Measurements from ENCODE around the gene STAG1.
"Not testable (repeated sequence)": the region's sequence is repeated elsewhere in the genome, so short reads cannot be mapped to it uniquely, and the experiment has no call there.

The STAG1 gene

GRCh38 chr3:136586580-136586979 lies 165.6 kb downstream of the STAG1 start:
- peak; percentile 16 for DNase-seq (ENCODE audit: low spot score)

- peak; percentile 19 for DNase-seq (ENCODE audit: low spot score)
These were observed 167.4 kb downstream of the STAG1 start for GRCh38 chr3:136584728-136585127.

- DNase-seq (ENCODE audit: low spot score), result no peak
These were observed 168.4 kb downstream of the STAG1 start for GRCh38 chr3:136583823-136584222.

- no peak for DNase-seq (ENCODE audit: low spot score)
These were observed 174.4 kb downstream of the STAG1 start for GRCh38 chr3:136577791-136578190.

GRCh38 chr3:136576279-136577009 lies 175.7 kb downstream of the STAG1 start:
- DNase-seq (ENCODE audit: low spot score), result no peak

GRCh38 chr3:136567599-136568188 lies 184.5 kb downstream of the STAG1 start:
- no peak for DNase-seq (ENCODE audit: low spot score)

- DNase-seq (ENCODE audit: low spot score), result not testable (repeated sequence)
These were observed 187.2 kb downstream of the STAG1 start for GRCh38 chr3:136564962-136565361.

GRCh38 chr3:136562026-136562425 lies 190.2 kb downstream of the STAG1 start:
- no peak for DNase-seq (ENCODE audit: low spot score)

GRCh38 chr3:136559896-136560295 lies 192.3 kb downstream of the STAG1 start:
- peak; percentile 55 for DNase-seq (ENCODE audit: low spot score)

- DNase-seq (ENCODE audit: low spot score), result not testable (repeated sequence)
These were observed 202.7 kb downstream of the STAG1 start for GRCh38 chr3:136549461-136549860.

GRCh38 chr3:136547293-136547692 lies 204.9 kb downstream of the STAG1 start:
- DNase-seq (ENCODE audit: low spot score), result peak; percentile 55

GRCh38 chr3:136546720-136547119 lies 205.5 kb downstream of the STAG1 start:
- peak; percentile 28 for DNase-seq (ENCODE audit: low spot score)

GRCh38 chr3:136545664-136546268 lies 206.4 kb downstream of the STAG1 start:
- DNase-seq (ENCODE audit: low spot score), result peak; percentile 26

GRCh38 chr3:136544532-136544931 lies 207.6 kb downstream of the STAG1 start:
- DNase-seq (ENCODE audit: low spot score), result no peak

- DNase-seq (ENCODE audit: low spot score), result no peak
These were observed 208.8 kb downstream of the STAG1 start for GRCh38 chr3:136543385-136543784.

- no peak for DNase-seq (ENCODE audit: low spot score)
These were observed 216.3 kb downstream of the STAG1 start for GRCh38 chr3:136535906-136536305.

GRCh38 chr3:136532766-136533165 lies 219.4 kb downstream of the STAG1 start:
- no peak for DNase-seq (ENCODE audit: low spot score)

- no peak for DNase-seq (ENCODE audit: low spot score)
These were observed 234.1 kb downstream of the STAG1 start for GRCh38 chr3:136518102-136518501.

- no peak for DNase-seq (ENCODE audit: low spot score)
These were observed 235.5 kb downstream of the STAG1 start for GRCh38 chr3:136516656-136517055.

GRCh38 chr3:136516095-136516494 lies 236.1 kb downstream of the STAG1 start:
- DNase-seq (ENCODE audit: low spot score), result no peak

GRCh38 chr3:136514533-136514932 lies 237.6 kb downstream of the STAG1 start:
- not testable (repeated sequence) for DNase-seq (ENCODE audit: low spot score)

GRCh38 chr3:136513367-136513766 lies 238.8 kb downstream of the STAG1 start:
- DNase-seq (ENCODE audit: low spot score), result no peak

GRCh38 chr3:136512381-136512780 lies 239.8 kb downstream of the STAG1 start:
- DNase-seq (ENCODE audit: low spot score), result no peak
